HEK293 (cell line): Measurements from ENCODE around the gene IL12RB1.

Source experiments
- KLF16 ChIP-seq: fragments of 450-650 bp; formaldehyde crosslinking; IDR thresholded peaks from 2 replicates; pipeline ENCODE4 v1.5.1; 2017; ENCODE audit warnings: missing biosample characterization, missing genetic modification characterization
- KLF9 ChIP-seq: fragments of 450-650 bp; formaldehyde crosslinking; IDR thresholded peaks from 2 replicates; pipeline ENCODE4 v1.5.1; 2016; ENCODE audit warnings: missing biosample characterization, missing genetic modification characterization, low read depth
- MYNN ChIP-seq: fragments of 450-650 bp; formaldehyde crosslinking; IDR thresholded peaks from 2 replicates; pipeline ENCODE4 v1.5.1; 2016; ENCODE audit warnings: missing biosample characterization, missing genetic modification characterization, borderline replicate concordance
- ZBTB21 ChIP-seq: fragments of 450-650 bp; formaldehyde crosslinking; IDR thresholded peaks from 2 replicates; pipeline ENCODE4 v1.5.1; 2017; ENCODE audit warnings: missing biosample characterization, missing genetic modification characterization
- ZBTB7A ChIP-seq: fragments of 450-650 bp; formaldehyde crosslinking; IDR thresholded peaks from 2 replicates; pipeline ENCODE4 v1.5.1; 2016; ENCODE audit warnings: low read depth, missing biosample characterization, missing genetic modification characterization
- ZNF140 ChIP-seq: fragments of 450-650 bp; formaldehyde crosslinking; IDR thresholded peaks from 2 replicates; pipeline ENCODE4 v1.5.1; 2016; ENCODE audit warnings: missing biosample characterization, missing genetic modification characterization
- ZNF157 ChIP-seq: fragments of 450-650 bp; formaldehyde crosslinking; IDR thresholded peaks from 2 replicates; pipeline ENCODE4 v1.5.1; 2016; ENCODE audit warnings: missing biosample characterization, missing genetic modification characterization
- ZNF394 ChIP-seq: fragments of 450-650 bp; formaldehyde crosslinking; IDR thresholded peaks from 2 replicates; pipeline ENCODE4 v1.5.1; 2016; ENCODE audit warnings: missing biosample characterization, missing genetic modification characterization, mild to moderate bottlenecking, moderate library complexity, borderline replicate concordance
- TF ChIP-seq, protein P1 (sequence below): fragments of 450-650 bp; formaldehyde crosslinking; IDR thresholded peaks from 2 replicates; pipeline ENCODE4 v1.5.1; 2016; ENCODE audit warnings: missing biosample characterization, missing genetic modification characterization

DNA sequence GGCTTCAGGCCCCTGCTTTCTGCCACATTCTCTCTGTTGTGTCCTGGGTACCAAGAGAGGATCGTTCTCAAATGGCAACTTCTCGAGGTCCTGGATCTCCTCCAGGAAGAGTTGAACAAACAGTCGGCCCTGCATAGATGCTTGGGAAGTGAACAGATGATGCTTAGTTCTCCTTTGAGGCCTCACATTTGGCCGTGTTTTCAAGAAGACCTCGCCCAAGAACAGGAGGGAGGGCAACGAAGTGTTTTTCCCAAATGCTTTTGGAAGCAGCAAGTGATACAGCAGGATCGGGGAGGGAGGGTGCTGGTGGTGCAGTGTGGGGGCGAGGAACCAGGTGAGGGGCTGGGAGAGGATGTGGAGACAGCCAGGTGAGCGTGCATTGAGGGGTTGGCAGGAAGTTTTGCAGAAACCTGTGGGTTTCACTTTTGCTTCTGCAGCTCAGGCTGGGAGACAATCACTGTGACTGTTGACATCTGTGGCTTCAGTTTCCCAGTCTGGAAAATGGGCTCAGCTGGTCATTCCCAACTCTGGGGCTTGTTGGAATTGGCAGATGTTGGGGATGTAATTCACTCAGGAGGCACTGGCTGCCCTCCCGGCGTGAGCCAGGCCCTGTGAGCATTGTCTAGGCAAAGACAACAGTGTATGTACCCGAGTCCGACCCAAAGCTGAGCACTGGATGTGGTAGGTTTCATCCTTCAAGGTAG is 32.4 kb upstream of the IL12RB1 start:
- TF ChIP-seq, protein P1, sequence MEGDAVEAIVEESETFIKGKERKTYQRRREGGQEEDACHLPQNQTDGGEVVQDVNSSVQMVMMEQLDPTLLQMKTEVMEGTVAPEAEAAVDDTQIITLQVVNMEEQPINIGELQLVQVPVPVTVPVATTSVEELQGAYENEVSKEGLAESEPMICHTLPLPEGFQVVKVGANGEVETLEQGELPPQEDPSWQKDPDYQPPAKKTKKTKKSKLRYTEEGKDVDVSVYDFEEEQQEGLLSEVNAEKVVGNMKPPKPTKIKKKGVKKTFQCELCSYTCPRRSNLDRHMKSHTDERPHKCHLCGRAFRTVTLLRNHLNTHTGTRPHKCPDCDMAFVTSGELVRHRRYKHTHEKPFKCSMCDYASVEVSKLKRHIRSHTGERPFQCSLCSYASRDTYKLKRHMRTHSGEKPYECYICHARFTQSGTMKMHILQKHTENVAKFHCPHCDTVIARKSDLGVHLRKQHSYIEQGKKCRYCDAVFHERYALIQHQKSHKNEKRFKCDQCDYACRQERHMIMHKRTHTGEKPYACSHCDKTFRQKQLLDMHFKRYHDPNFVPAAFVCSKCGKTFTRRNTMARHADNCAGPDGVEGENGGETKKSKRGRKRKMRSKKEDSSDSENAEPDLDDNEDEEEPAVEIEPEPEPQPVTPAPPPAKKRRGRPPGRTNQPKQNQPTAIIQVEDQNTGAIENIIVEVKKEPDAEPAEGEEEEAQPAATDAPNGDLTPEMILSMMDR (tag by site-specific recombination): no peak
- no peak for TF ChIP-seq ZNF140 (tag by site-specific recombination)
- no peak for TF ChIP-seq ZBTB21 (tag by site-specific recombination)
- 0 out of 2 replicates have a peak, but pooled peaks have one; percentile 28 for TF ChIP-seq ZBTB7A (tag by site-specific recombination)
- no peak for TF ChIP-seq KLF16
- no peak for TF ChIP-seq MYNN
- peak; percentile 92 for TF ChIP-seq ZNF157 (tag by site-specific recombination)
- TF ChIP-seq ZNF394 (tag by site-specific recombination): no peak
- no peak for TF ChIP-seq KLF9 (tag by site-specific recombination)
